ENCODE data around the gene TBC1D21.
"Not testable (repeated sequence)": the region's sequence is repeated elsewhere in the genome, so short reads cannot be mapped to it uniquely, and the experiment has no call there.

TBC1D21 gene

GRCh38 chr15:73936181-73936580 lies 62.8 kb downstream of the TBC1D21 start:
- Histone ChIP-seq H3K36me3 (no peaks in the 10 kb centered on the region), H3K9me3 (no peaks in the 10 kb centered on the region), H3K27me3 (no peaks in the 10 kb centered on the region), H3K27ac (no peak overlapping the region), H3K4me3 (ENCODE audit: low read depth in 1 of 2, low read length in 1 of 2) (no peak overlapping the region), H3K4me1 (ENCODE audit: control insufficient read depth in 1 of 2, insufficient read depth in 1 of 2, low read depth in 1 of 2, low read length in 1 of 2) (no peaks in the 10 kb centered on the region)
- TF ChIP-seq, protein P1, sequence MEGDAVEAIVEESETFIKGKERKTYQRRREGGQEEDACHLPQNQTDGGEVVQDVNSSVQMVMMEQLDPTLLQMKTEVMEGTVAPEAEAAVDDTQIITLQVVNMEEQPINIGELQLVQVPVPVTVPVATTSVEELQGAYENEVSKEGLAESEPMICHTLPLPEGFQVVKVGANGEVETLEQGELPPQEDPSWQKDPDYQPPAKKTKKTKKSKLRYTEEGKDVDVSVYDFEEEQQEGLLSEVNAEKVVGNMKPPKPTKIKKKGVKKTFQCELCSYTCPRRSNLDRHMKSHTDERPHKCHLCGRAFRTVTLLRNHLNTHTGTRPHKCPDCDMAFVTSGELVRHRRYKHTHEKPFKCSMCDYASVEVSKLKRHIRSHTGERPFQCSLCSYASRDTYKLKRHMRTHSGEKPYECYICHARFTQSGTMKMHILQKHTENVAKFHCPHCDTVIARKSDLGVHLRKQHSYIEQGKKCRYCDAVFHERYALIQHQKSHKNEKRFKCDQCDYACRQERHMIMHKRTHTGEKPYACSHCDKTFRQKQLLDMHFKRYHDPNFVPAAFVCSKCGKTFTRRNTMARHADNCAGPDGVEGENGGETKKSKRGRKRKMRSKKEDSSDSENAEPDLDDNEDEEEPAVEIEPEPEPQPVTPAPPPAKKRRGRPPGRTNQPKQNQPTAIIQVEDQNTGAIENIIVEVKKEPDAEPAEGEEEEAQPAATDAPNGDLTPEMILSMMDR (IDR thresholded peaks at IDR 0.05): no peak

GRCh38 chr15:73936588-73937290 lies 63.4 kb downstream of the TBC1D21 start:
- Histone ChIP-seq H3K36me3 (no peaks in the 10 kb centered on the region), H3K4me1 (ENCODE audit: control insufficient read depth in 1 of 2, insufficient read depth in 1 of 2, low read depth in 1 of 2, low read length in 1 of 2) (no peaks in the 10 kb centered on the region)
- TF ChIP-seq, protein P1 (IDR thresholded peaks at IDR 0.05): no peak

GRCh38 chr15:73937296-73937695 lies 63.9 kb downstream of the TBC1D21 start:
- H3K27ac ChIP-seq: no peak overlapping the region
- H3K27me3 ChIP-seq: no peaks in the 10 kb centered on the region
- TF ChIP-seq, protein P1 (IDR thresholded peaks at IDR 0.05): no peak
- no peaks in the 10 kb centered on the region for H3K4me1 ChIP-seq (ENCODE audit: control insufficient read depth in 1 of 2, insufficient read depth in 1 of 2, low read depth in 1 of 2, low read length in 1 of 2)
- no peak overlapping the region for H3K4me3 ChIP-seq (ENCODE audit: low read depth in 1 of 2, low read length in 1 of 2)
- H3K9me3 ChIP-seq: no peaks in the 10 kb centered on the region
- H3K36me3 ChIP-seq: no peaks in the 10 kb centered on the region

More at GRCh38 chr15:73936588-73937290, 63.4 kb downstream of the TBC1D21 start:
- H3K27me3 ChIP-seq: no peaks in the 10 kb centered on the region
- no peaks in the 10 kb centered on the region for H3K9me3 ChIP-seq
- H3K4me3 ChIP-seq (ENCODE audit: low read depth in 1 of 2, low read length in 1 of 2): no peak overlapping the region
- H3K27ac ChIP-seq: no peak overlapping the region

GRCh38 chr15:73937726-73938125 lies 64.4 kb downstream of the TBC1D21 start:
- TF ChIP-seq, protein P1 (IDR thresholded peaks at IDR 0.05): no peak
- Histone ChIP-seq H3K36me3 (no peaks in the 10 kb centered on the region), H3K4me3 (ENCODE audit: low read depth in 1 of 2, low read length in 1 of 2) (no peak overlapping the region), H3K9me3 (no peaks in the 10 kb centered on the region), H3K4me1 (ENCODE audit: control insufficient read depth in 1 of 2, insufficient read depth in 1 of 2, low read depth in 1 of 2, low read length in 1 of 2) (no peaks in the 10 kb centered on the region), H3K27me3 (no peaks in the 10 kb centered on the region), H3K27ac (no peak overlapping the region)

GRCh38 chr15:73938516-73938915 lies 65.2 kb downstream of the TBC1D21 start:
- not testable (repeated sequence) for H3K4me3 ChIP-seq (ENCODE audit: low read depth in 1 of 2, low read length in 1 of 2); H3K4me1 ChIP-seq (ENCODE audit: control insufficient read depth in 1 of 2, insufficient read depth in 1 of 2, low read depth in 1 of 2, low read length in 1 of 2); H3K27ac ChIP-seq; H3K36me3 ChIP-seq; H3K9me3 ChIP-seq; H3K27me3 ChIP-seq
